Liver (tissue), 9 donors: ENCODE measurements around the gene UBA52. TPM values are rescaled to one million over a fixed set of nuclear protein-coding genes. Genes with fewer than 3 reads are reported as not detected.

Experiments
- DNase-seq: peaks from one replicate; pipeline ENCODE4 v3.0.0-alpha.2; 2017; ENCODE audit warnings: low spot score
- H3K27ac ChIP-seq, 2 donors: one replicate each; pipeline ENCODE4 v1.7.0; 2013; ENCODE audit warnings: inconsistent platforms in 2 of 2, low read length in 2 of 2, control low read depth in 1 of 2, low read depth in 1 of 2, mild to moderate bottlenecking in 1 of 2
- H3K27me3 ChIP-seq, 4 donors: one replicate each; pipeline versions ENCODE4 v1.6.1 to v1.7.0; 2013; ENCODE audit warnings: low read length in 3 of 4, inconsistent platforms in 1 of 4, mild to moderate bottlenecking in 1 of 4, moderate library complexity in 1 of 4; ENCODE audit not compliant: control insufficient read depth in 4 of 4, insufficient read depth in 4 of 4
- H3K36me3 ChIP-seq, 4 donors: one replicate each; pipeline versions ENCODE4 v1.6.1 to v1.7.0; 2013; ENCODE audit warnings: low read length in 3 of 4, mild to moderate bottlenecking in 3 of 4, low read depth in 1 of 4, moderate library complexity in 1 of 4; ENCODE audit not compliant: control insufficient read depth in 4 of 4, insufficient read depth in 3 of 4
- H3K4me1 ChIP-seq, 4 donors: one replicate each; pipeline versions ENCODE4 v1.6.1 to v1.7.0; 2013; ENCODE audit warnings: low read length in 3 of 4, mild to moderate bottlenecking in 3 of 4, moderate library complexity in 1 of 4; ENCODE audit not compliant: control insufficient read depth in 4 of 4, insufficient read depth in 4 of 4
- H3K4me3 ChIP-seq, 3 donors: one replicate each; pipeline versions ENCODE4 v1.6.1 to v1.7.0; 2013; ENCODE audit warnings: low read length in 3 of 3, control low read depth in 1 of 3, low read depth in 1 of 3, mild to moderate bottlenecking in 1 of 3
- H3K9ac ChIP-seq, 2 donors: one replicate each; pipeline ENCODE4 v1.7.0; 2013; ENCODE audit warnings: low read length in 2 of 2, mild to moderate bottlenecking in 2 of 2, moderate library complexity in 2 of 2, control low read depth in 1 of 2, low read depth in 1 of 2
- H3K9me3 ChIP-seq, 4 donors: one replicate each; pipeline versions ENCODE4 v1.6.1 to v1.7.0; 2013; ENCODE audit warnings: low read length in 3 of 4; ENCODE audit not compliant: control insufficient read depth in 4 of 4
- EGR1 ChIP-seq, 2 donors: IDR thresholded peaks; 2 replicates each; pipeline ENCODE4 v1.6.1; 2016 to 2018; ENCODE audit warnings: antibody characterized with exemption in 2 of 2, low read depth in 2 of 2
- FOXA1 ChIP-seq: IDR thresholded peaks from 2 replicates; pipeline ENCODE4 v1.6.1; 2016; ENCODE audit warnings: antibody characterized with exemption
- FOXA2 ChIP-seq: IDR thresholded peaks from 2 replicates; pipeline ENCODE4 v1.6.1; 2016; ENCODE audit warnings: antibody characterized with exemption
- GABPA ChIP-seq, 2 donors: IDR thresholded peaks in 1 of 2; conservative IDR thresholded peaks in 1 of 2; 2 replicates each; pipeline ENCODE4 v1.6.1; 2016; ENCODE audit warnings: antibody characterized with exemption in 2 of 2, mild to moderate bottlenecking in 1 of 2, moderate library complexity in 1 of 2
- HNF4A ChIP-seq, 2 donors: conservative IDR thresholded peaks; 2 replicates each; pipeline ENCODE4 v1.6.1; 2016; ENCODE audit warnings: antibody characterized with exemption in 2 of 2, mild to moderate bottlenecking in 2 of 2
- HNF4G ChIP-seq: IDR thresholded peaks from 2 replicates; pipeline ENCODE4 v1.6.1; 2016; ENCODE audit warnings: antibody characterized with exemption
- MAX ChIP-seq: IDR thresholded peaks from 2 replicates; pipeline ENCODE4 v1.6.1; 2016; ENCODE audit warnings: antibody characterized with exemption
- NR2F2 ChIP-seq: IDR thresholded peaks from 2 replicates; pipeline ENCODE4 v1.6.1; 2016; ENCODE audit warnings: antibody characterized with exemption
- RAD21 ChIP-seq, 2 donors: IDR thresholded peaks; 2 replicates each; pipeline ENCODE4 v1.6.1; 2016; ENCODE audit warnings: antibody characterized with exemption in 2 of 2, mild to moderate bottlenecking in 2 of 2
- RXRA ChIP-seq, 2 donors: IDR thresholded peaks; 2 replicates each; pipeline ENCODE4 v1.6.1; 2017 to 2018; ENCODE audit warnings: antibody characterized with exemption in 2 of 2, mild to moderate bottlenecking in 1 of 2
- SP1 ChIP-seq: IDR thresholded peaks from 2 replicates; pipeline ENCODE4 v1.6.1; 2018; ENCODE audit warnings: antibody characterized with exemption, mild to moderate bottlenecking
- TAF1 ChIP-seq: conservative IDR thresholded peaks from 2 replicates; pipeline ENCODE4 v1.6.1; 2016; ENCODE audit warnings: antibody characterized with exemption, mild to moderate bottlenecking
- YY1 ChIP-seq: IDR thresholded peaks from 2 replicates; pipeline ENCODE4 v1.6.1; 2016; ENCODE audit warnings: antibody characterized with exemption, mild to moderate bottlenecking
- ZBTB33 ChIP-seq: IDR thresholded peaks from 2 replicates; pipeline ENCODE4 v1.6.1; 2016; ENCODE audit warnings: antibody characterized with exemption
- WGBS: extraction: QIAGEN DNeasy Blood & Tissue Kit; methylation state at CpG from one replicate; pipeline ENCODE4 v1.1.7; 2013; 5-methylcytosine and 5-hydroxymethylcytosine counted together
- polyA plus RNA-seq, 2 donors: library from polyadenylated mRNA; stranded (reverse) in 1 of 2; unstranded in 1 of 2; fragments of 200-250 nt in 1 of 2; fragments of >200 nt in 1 of 2; fragmentation: Nextera tagmentation in 1 of 2; extraction: Ambion mirVana in 1 of 2; gene quantifications; one replicate each; pipeline versions ENCODE4 v1.2.1 to v1.2.3, GENCODE V29; 2013 to 2015
- total RNA-seq, 2 donors: library from RNA; depleted of rRNA; stranded (reverse); fragments of >200 nt; gene quantifications; one replicate each; pipeline ENCODE4 v1.2.3, GENCODE V29; 2014
- TF ChIP-seq, protein P1 (sequence below): IDR thresholded peaks from 2 replicates; pipeline ENCODE4 v1.6.1; 2016; ENCODE audit warnings: antibody characterized with exemption
- TF ChIP-seq, protein P2 (sequence below): IDR thresholded peaks from 2 replicates; pipeline ENCODE4 v1.6.1; 2016; ENCODE audit warnings: antibody characterized with exemption, mild to moderate bottlenecking
- donor health status: healthy.
- donor health status: healthy.
- donor health status: healthy.
- donor health status: healthy.
- donor health status: healthy.

Gene UBA52
- total and polyA plus RNA-seq, 4 donors: 324 to 647 (median 484) TPM

- no peaks in the 10 kb centered on the region for H3K9me3 ChIP-seq
- DNase-seq: no peak
- TF ChIP-seq RAD21 (IDR thresholded peaks at IDR 0.05): no peak
- TF ChIP-seq SP1: no peak
- no peak for TF ChIP-seq FOXA1
- TF ChIP-seq ZBTB33: no peak
- TF ChIP-seq HNF4A (conservative IDR thresholded peaks at IDR 0.05): no peak
- no peak for TF ChIP-seq EGR1 (IDR thresholded peaks at IDR 0.05; ENCODE audit: low read depth in 2 of 2)
- TF ChIP-seq FOXA2: no peak
- no peak for TF ChIP-seq HNF4G
- TF ChIP-seq RXRA (IDR thresholded peaks at IDR 0.05): no peak
- WGBS: 25% methylated on average over 26 of the region's 26 CpGs
- no peak overlapping the region for H3K27ac ChIP-seq
- peak overlapping the region in 1 of 3 donors; percentile 26 for H3K4me3 ChIP-seq
- H3K9ac ChIP-seq: no peak overlapping the region
- peaks cover 0 to 5% (median under 1%) of the 10 kb centered on the region in 4 donors for H3K27me3 ChIP-seq
- H3K4me1 ChIP-seq: peaks cover 6 to 12% (median 9%) of the 10 kb centered on the region in 4 donors
- peaks cover 0 to 3% (median 1%) of the 10 kb centered on the region in 4 donors for H3K36me3 ChIP-seq
Measured at GRCh38 chr19:18594824-18595373, 23.2 kb downstream of the UBA52 start.

GRCh38 chr19:18595475-18595874 is 23.8 kb downstream of the UBA52 start:
- WGBS: 82% methylated on average over 6 of the region's 6 CpGs
- DNase-seq: no peak
- peaks cover 0 to 3% (median 1%) of the 10 kb centered on the region in 4 donors for H3K36me3 ChIP-seq
- H3K4me3 ChIP-seq: no peak overlapping the region
- peaks cover 0 to 5% (median under 1%) of the 10 kb centered on the region in 4 donors for H3K27me3 ChIP-seq
- H3K27ac ChIP-seq: no peak overlapping the region
- H3K9ac ChIP-seq: no peak overlapping the region
- H3K4me1 ChIP-seq: peaks cover 6 to 11% (median 9%) of the 10 kb centered on the region in 4 donors
- no peak for TF ChIP-seq RXRA (IDR thresholded peaks at IDR 0.05)
- no peak for TF ChIP-seq TAF1
- TF ChIP-seq HNF4G: no peak
- TF ChIP-seq NR2F2: no peak
- TF ChIP-seq, protein P1, sequence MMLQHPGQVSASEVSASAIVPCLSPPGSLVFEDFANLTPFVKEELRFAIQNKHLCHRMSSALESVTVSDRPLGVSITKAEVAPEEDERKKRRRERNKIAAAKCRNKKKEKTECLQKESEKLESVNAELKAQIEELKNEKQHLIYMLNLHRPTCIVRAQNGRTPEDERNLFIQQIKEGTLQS: no peak
- no peak for TF ChIP-seq SP1
- TF ChIP-seq, protein P2, sequence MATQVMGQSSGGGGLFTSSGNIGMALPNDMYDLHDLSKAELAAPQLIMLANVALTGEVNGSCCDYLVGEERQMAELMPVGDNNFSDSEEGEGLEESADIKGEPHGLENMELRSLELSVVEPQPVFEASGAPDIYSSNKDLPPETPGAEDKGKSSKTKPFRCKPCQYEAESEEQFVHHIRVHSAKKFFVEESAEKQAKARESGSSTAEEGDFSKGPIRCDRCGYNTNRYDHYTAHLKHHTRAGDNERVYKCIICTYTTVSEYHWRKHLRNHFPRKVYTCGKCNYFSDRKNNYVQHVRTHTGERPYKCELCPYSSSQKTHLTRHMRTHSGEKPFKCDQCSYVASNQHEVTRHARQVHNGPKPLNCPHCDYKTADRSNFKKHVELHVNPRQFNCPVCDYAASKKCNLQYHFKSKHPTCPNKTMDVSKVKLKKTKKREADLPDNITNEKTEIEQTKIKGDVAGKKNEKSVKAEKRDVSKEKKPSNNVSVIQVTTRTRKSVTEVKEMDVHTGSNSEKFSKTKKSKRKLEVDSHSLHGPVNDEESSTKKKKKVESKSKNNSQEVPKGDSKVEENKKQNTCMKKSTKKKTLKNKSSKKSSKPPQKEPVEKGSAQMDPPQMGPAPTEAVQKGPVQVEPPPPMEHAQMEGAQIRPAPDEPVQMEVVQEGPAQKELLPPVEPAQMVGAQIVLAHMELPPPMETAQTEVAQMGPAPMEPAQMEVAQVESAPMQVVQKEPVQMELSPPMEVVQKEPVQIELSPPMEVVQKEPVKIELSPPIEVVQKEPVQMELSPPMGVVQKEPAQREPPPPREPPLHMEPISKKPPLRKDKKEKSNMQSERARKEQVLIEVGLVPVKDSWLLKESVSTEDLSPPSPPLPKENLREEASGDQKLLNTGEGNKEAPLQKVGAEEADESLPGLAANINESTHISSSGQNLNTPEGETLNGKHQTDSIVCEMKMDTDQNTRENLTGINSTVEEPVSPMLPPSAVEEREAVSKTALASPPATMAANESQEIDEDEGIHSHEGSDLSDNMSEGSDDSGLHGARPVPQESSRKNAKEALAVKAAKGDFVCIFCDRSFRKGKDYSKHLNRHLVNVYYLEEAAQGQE: no peak
- no peak for TF ChIP-seq GABPA (IDR thresholded peaks at IDR 0.05 in 1 of 2, conservative IDR thresholded peaks at IDR 0.05 in 1 of 2)
- TF ChIP-seq MAX: no peak
- TF ChIP-seq HNF4A (conservative IDR thresholded peaks at IDR 0.05): no peak
- no peak for TF ChIP-seq ZBTB33
- TF ChIP-seq YY1: no peak
- H3K9me3 ChIP-seq: no peaks in the 10 kb centered on the region
